A673 (cell line): Measurements from ENCODE around the gene ARHGAP26. TPM values are rescaled to one million over a fixed set of nuclear protein-coding genes. Genes with fewer than 3 reads are reported as not detected.

Source experiments
- BruUV-seq: library from RNA; stranded (reverse); fragments of 400-500 nt; replicated peaks from 2 replicates; lab custom pipeline; 2021; lab: Mats Ljungman, UMichigan
- CTCF ChIA-PET: fragments of 300-600 bp; sonication (Branson Sonifier 250); formaldehyde crosslinking; loops from one replicate; lab custom pipeline; 2022; ENCODE audit warnings: antibody characterized with exemption; lab: Charles Lee
- POLR2A ChIA-PET: fragments of 300-600 bp; sonication (Branson Sonifier 250); formaldehyde crosslinking; loops from one replicate; lab custom pipeline; 2022; ENCODE audit warnings: antibody characterized with exemption; ENCODE audit not compliant: low non-redundant PET; lab: Charles Lee
- DNase-seq: peaks from one replicate; pipeline ENCODE4 v3.0.0-alpha.2; 2015; ENCODE audit warnings: low spot score
- H3K27ac ChIP-seq: fragments of 200-600 bp; sonication (generic); 2 replicates; pipeline ENCODE4 v1.5.1; 2016; ENCODE audit warnings: mixed run types, low read depth, mild to moderate bottlenecking, mixed read lengths, antibody characterized with exemption, low read length; ENCODE audit not compliant: poor library complexity, severe bottlenecking
- H3K27me3 ChIP-seq: fragments of 200-600 bp; sonication (generic); replicated peaks from 2 replicates; pipeline ENCODE4 v1.6.1; 2017; ENCODE audit warnings: mixed run types, low read depth, mild to moderate bottlenecking, mixed read lengths, antibody characterized with exemption, low read length; ENCODE audit not compliant: insufficient read depth, poor library complexity
- H3K36me3 ChIP-seq: fragments of 200-600 bp; sonication (generic); 2 replicates; pipeline ENCODE4 v1.6.1; 2016; ENCODE audit warnings: mixed run types, mild to moderate bottlenecking, mixed read lengths, antibody characterized with exemption, low read length; ENCODE audit not compliant: insufficient read depth, poor library complexity, severe bottlenecking
- H3K4me1 ChIP-seq: fragments of 200-600 bp; sonication (generic); 2 replicates; pipeline ENCODE4 v1.6.1; 2017; ENCODE audit warnings: mixed run types, mild to moderate bottlenecking, mixed read lengths, antibody characterized with exemption, low read length; ENCODE audit not compliant: insufficient read depth, poor library complexity, severe bottlenecking
- H3K4me3 ChIP-seq: fragments of 200-600 bp; sonication (generic); 2 replicates; pipeline ENCODE4 v1.5.1; 2016; ENCODE audit warnings: low read depth, mixed run types, mild to moderate bottlenecking, mixed read lengths, low read length; ENCODE audit not compliant: poor library complexity, severe bottlenecking
- H3K9me3 ChIP-seq: fragments of 200-600 bp; sonication (generic); 2 replicates; pipeline ENCODE4 v1.6.1; 2016; ENCODE audit warnings: mixed run types, low read depth, mild to moderate bottlenecking, mixed read lengths, antibody characterized with exemption, low read length; ENCODE audit not compliant: poor library complexity, severe bottlenecking
- EZH2 ChIP-seq: fragments of 200-600 bp; sonication (generic); IDR thresholded peaks from 2 replicates; pipeline ENCODE4 v1.6.1; 2017; ENCODE audit warnings: borderline replicate concordance, low read depth, mild to moderate bottlenecking, mixed read lengths, antibody characterized with exemption, low read length; ENCODE audit not compliant: poor library complexity, severe bottlenecking
- intact Hi-C: fragments of 100-400 bp; cut with micrococcal nuclease; formaldehyde crosslinking; loops from one replicate; pipeline ENCODE4 v1.10.0; 2022; ENCODE audit not compliant: unreplicated experiment
- total RNA-seq: library from RNA; stranded (reverse); gene quantifications from 2 replicates; pipeline ENCODE4 v1.2.3, GENCODE V29; 2021
- TF ChIP-seq, protein P1 (sequence below): fragments of 300-800, 200-600 bp; sonication (generic); conservative IDR thresholded peaks from 2 replicates; pipeline ENCODE4 v1.5.1; 2017; ENCODE audit warnings: low read depth, mild to moderate bottlenecking, antibody characterized with exemption, low read length, moderate library complexity, mixed read lengths

Gene ARHGAP26
- total RNA-seq, 1 experiment from 2014 or later = 25.5 TPM

DNA sequence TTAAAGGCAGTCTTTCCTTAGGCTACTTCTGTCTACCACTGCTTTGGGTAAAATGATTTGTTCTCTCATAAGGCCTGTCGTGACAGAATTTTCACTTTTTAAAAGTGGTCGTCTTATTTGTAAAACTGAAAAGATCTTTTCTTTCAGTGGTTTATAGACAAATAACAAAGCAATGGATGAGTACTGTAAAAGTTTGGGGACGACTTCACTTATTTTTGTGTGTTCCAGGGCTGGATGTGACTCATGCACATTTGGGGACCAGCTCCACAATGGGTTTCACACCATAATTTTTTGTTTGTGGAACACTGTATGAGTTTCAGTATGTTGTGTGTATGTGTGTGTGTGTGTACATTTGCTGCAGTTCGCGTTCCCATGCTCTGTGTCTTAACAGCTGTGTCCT lies 53.6 kb downstream of the ARHGAP26 start:
- peaks cover 37% of the 10 kb centered on the region for H3K4me1 ChIP-seq
- CTCF ChIA-PET = interaction anchor here (0.7 kb wide), 1 partner anchor 351 kb away, joined by 3 read pairs; no protein-coding TSS in a partner anchor

DNA sequence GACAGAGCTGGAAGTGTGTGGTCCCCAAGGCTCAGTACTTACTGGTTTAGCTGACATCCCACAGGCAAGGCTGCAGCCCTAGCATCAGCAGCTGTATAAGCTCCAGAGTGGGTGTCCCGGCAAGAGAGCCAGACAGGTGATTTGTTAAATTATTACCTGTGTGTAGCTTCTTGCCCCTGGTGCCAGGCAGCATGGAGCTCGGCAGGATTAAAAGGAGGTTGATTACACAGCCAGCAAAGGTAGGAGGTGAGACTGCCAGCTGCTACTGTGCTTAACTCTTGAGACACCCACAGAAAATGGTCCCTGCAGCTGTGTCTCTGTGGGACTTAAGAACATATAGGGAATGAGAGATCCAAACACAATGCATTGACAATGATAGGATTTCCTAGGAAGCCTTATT lies 54.2 kb downstream of the ARHGAP26 start:
- DNase-seq = no peak
- intact Hi-C loops = no loop called here
- Histone ChIP-seq H3K27me3 (no peaks in the 10 kb centered on the region), H3K27ac (no peak overlapping the region), H3K9me3 (no peaks in the 10 kb centered on the region), H3K4me3 (no peak overlapping the region), H3K4me1 (peaks cover 36% of the 10 kb centered on the region), H3K36me3 (no peaks in the 10 kb centered on the region)
- TF ChIP-seq EZH2 = no peak
- TF ChIP-seq, protein P1, sequence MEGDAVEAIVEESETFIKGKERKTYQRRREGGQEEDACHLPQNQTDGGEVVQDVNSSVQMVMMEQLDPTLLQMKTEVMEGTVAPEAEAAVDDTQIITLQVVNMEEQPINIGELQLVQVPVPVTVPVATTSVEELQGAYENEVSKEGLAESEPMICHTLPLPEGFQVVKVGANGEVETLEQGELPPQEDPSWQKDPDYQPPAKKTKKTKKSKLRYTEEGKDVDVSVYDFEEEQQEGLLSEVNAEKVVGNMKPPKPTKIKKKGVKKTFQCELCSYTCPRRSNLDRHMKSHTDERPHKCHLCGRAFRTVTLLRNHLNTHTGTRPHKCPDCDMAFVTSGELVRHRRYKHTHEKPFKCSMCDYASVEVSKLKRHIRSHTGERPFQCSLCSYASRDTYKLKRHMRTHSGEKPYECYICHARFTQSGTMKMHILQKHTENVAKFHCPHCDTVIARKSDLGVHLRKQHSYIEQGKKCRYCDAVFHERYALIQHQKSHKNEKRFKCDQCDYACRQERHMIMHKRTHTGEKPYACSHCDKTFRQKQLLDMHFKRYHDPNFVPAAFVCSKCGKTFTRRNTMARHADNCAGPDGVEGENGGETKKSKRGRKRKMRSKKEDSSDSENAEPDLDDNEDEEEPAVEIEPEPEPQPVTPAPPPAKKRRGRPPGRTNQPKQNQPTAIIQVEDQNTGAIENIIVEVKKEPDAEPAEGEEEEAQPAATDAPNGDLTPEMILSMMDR = no peak
- ChIA-PET POLR2A (no interaction called here), CTCF (interaction anchor here (0.7 kb wide), 1 partner anchor 350 kb away, joined by 3 read pairs; no protein-coding TSS in a partner anchor)
- no TSS peak for BruUV-seq

More for the DNA sequence above, 53.6 kb downstream of the ARHGAP26 start:
- BruUV-seq = no TSS peak
- no peaks in the 10 kb centered on the region for H3K27me3 ChIP-seq
- no peaks in the 10 kb centered on the region for H3K9me3 ChIP-seq
- DNase-seq = no peak
- intact Hi-C loops = no loop called here
- TF ChIP-seq, protein P1 = no peak
- POLR2A ChIA-PET = no interaction called here
- no peak overlapping the region for H3K4me3 ChIP-seq
- H3K36me3 ChIP-seq = no peaks in the 10 kb centered on the region
- H3K27ac ChIP-seq = no peak overlapping the region

DNA sequence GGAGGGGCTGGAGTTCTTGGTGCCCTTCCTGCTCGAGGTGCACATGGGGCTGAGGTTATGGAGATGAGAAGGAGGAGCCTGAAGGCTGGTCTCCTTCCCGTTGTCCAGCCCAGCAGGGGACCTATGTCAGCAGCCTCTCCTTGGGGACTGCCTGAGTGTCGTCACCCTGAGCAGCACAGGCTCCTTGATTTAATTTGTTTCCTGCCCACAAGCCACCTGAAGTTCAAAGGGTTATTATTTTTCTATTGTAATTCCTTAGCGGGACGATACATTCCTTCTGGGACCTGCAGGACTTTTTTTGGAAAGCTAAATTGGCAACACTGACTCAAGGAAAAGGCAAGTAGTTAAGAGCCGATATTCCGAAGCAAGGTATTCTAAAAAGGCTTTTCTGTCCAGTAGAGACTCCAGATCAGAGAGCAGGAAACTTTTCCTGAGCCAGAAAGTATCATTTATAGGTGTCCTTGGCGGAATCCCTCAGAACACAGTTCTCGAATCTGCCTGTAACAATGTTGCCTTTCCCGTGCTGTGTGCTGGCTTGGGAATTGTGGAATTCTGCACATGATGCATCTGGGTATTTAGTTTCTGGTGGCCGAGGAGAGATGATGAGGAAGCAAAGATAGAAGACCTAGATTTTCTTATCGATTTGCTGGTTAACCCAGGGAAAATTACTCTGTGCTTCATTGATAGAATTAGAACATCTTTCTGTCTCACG lies 55.4 kb downstream of the ARHGAP26 start:
- BruUV-seq = no TSS peak
- no peaks in the 10 kb centered on the region for H3K9me3 ChIP-seq
- POLR2A ChIA-PET = no interaction called here
- no peaks in the 10 kb centered on the region for H3K36me3 ChIP-seq
- intact Hi-C loops = no loop called here
- H3K4me1 ChIP-seq = peaks cover 31% of the 10 kb centered on the region
- no peak overlapping the region for H3K27ac ChIP-seq
- H3K27me3 ChIP-seq = no peaks in the 10 kb centered on the region
- CTCF ChIA-PET = no interaction called here
- TF ChIP-seq EZH2 = no peak
- TF ChIP-seq, protein P1 = no peak
- H3K4me3 ChIP-seq = no peak overlapping the region
- DNase-seq = no peak
